ENCODE data around the gene COL24A1.

The COL24A1 gene

DNA sequence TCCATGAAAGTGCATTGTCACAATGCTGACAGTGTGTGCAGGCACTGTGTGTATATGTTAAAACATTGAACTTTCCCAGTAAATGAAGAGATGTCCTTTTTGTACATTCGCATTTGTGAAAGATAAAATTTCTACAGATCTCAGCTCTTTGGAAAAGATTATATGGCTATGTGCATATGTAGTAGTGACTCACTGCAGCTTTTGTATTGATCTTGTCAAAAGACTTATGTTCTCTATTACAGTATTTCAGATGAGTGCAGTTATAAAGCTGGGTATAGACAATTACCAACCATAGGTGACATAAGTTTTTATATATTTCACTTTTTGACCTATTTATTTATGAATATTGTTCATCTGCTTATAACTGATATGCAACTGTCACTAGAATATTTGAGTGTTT, 212.6 kb downstream of the COL24A1 start:
- ChIA-PET CTCF (interaction anchor here (1.3 kb wide), 1 partner anchor 74 kb away, joined by 3 read pairs; no protein-coding TSS in a partner anchor), POLR2A (no interaction called here)
- DNase-seq, result no peak
- Histone ChIP-seq H3K9me3 (ENCODE audit: control extremely low read depth in 1 of 5, control insufficient read depth in 4 of 5, insufficient read depth in 2 of 5, low read depth in 1 of 5, low read length in 4 of 5) (no peaks in the 10 kb centered on the region), H3K4me1 (ENCODE audit: control extremely low read depth in 1 of 4, control insufficient read depth in 4 of 4, insufficient read depth in 4 of 4, low read length in 3 of 4) (peaks cover 0 to 5% (median 0%) of the 10 kb centered on the region in 4 experiments), H3K36me3 (ENCODE audit: control insufficient read depth in 4 of 4, insufficient read depth in 4 of 4, low read length in 3 of 4) (peaks cover 2 to 12% (median 7%) of the 10 kb centered on the region in 4 experiments), H3K27ac (ENCODE audit: insufficient read depth in 1 of 2, low read depth in 1 of 2, low read length in 2 of 2, poor library complexity in 1 of 2, severe bottlenecking in 2 of 2) (no peak overlapping the region), H3K27me3 (replicated peaks in 2 of 5; ENCODE audit: control insufficient read depth in 4 of 5, insufficient read depth in 5 of 5, low read length in 4 of 5) (no peaks in the 10 kb centered on the region), H3K4me3 (ENCODE audit: control insufficient read depth in 1 of 7, extremely low read depth in 1 of 7, insufficient read depth in 4 of 7, low read depth in 2 of 7, low read length in 6 of 7) (no peak overlapping the region)
- WGBS (ENCODE audit: insufficient coverage), result 100% methylated on average over 1 of the region's 1 CpG

DNA sequence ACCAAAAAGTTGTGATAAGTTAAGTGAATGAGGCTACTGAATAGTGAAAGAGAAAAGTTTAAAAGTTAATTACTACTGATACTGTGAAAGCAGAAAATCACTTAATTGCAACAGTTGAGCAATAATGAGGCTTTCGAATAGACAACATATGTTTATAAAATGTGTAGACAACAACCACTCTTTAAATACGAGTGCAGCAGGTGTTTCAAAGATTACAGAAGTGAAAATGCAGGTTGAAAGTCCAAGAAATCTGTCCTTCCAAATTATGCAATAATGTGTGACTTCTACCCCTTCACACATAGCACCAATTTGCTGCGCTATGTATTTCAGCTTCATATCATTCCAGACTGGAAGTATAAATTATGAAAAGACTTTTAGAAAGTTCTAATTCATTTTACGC, 213.0 kb downstream of the COL24A1 start:
- peaks cover 0 to 16% (median 7%) of the 10 kb centered on the region in 4 experiments for H3K36me3 ChIP-seq (ENCODE audit: control insufficient read depth in 4 of 4, insufficient read depth in 4 of 4, low read length in 3 of 4)

DNA sequence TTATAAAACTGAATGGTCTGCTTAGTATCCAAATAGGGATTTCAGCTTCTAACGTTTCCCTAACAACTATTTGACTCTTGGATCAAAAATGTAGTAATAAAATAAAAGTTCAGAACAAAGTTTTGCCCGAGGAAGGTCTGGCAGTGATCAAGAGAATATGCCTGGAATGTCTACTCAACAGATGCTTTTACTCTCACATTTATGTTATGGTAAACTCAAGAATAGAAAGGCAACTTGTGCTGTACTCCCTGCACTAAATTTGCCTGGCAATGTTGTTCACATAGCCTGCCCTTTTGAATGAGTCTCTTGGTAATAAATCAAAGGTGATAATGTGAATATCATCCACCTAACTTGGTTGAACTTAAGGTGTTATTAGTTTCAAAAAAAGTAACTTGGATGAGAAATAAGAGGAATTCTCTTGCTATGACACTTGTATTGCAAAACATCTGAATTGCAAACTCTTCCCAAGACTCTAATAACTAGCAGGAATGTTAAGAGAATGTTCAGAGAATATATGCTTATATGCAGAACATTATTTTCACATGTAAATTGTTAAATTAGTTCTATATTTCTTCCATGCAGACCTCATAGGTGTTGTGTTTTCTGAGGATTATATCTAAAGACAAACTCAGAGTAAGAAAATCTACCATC, 215.8 kb downstream of the COL24A1 start:
- H3K9me3 ChIP-seq (ENCODE audit: control extremely low read depth in 1 of 5, control insufficient read depth in 4 of 5, insufficient read depth in 2 of 5, low read depth in 1 of 5, low read length in 4 of 5), result no peaks in the 10 kb centered on the region
- CTCF ChIA-PET, result interaction anchor here (1.3 kb wide), 1 partner anchor 78 kb away, joined by 3 read pairs; no protein-coding TSS in a partner anchor
- peaks cover 0 to 30% (median 9%) of the 10 kb centered on the region in 4 experiments for H3K36me3 ChIP-seq (ENCODE audit: control insufficient read depth in 4 of 4, insufficient read depth in 4 of 4, low read length in 3 of 4)
- DNase-seq, result no peak
- H3K4me3 ChIP-seq (ENCODE audit: control insufficient read depth in 1 of 7, extremely low read depth in 1 of 7, insufficient read depth in 4 of 7, low read depth in 2 of 7, low read length in 6 of 7), result no peak overlapping the region
- H3K27ac ChIP-seq (ENCODE audit: insufficient read depth in 1 of 2, low read depth in 1 of 2, low read length in 2 of 2, poor library complexity in 1 of 2, severe bottlenecking in 2 of 2), result no peak overlapping the region
- H3K27me3 ChIP-seq (replicated peaks in 2 of 5; ENCODE audit: control insufficient read depth in 4 of 5, insufficient read depth in 5 of 5, low read length in 4 of 5), result no peaks in the 10 kb centered on the region
- H3K4me1 ChIP-seq (ENCODE audit: control extremely low read depth in 1 of 4, control insufficient read depth in 4 of 4, insufficient read depth in 4 of 4, low read length in 3 of 4), result peaks cover 0 to 5% (median 0%) of the 10 kb centered on the region in 4 experiments
- POLR2A ChIA-PET, result no interaction called here
- WGBS (ENCODE audit: insufficient coverage), result no CpG with 5 or more reads among the region's 2 CpGs

More for the DNA sequence above, 213.0 kb downstream of the COL24A1 start:
- H3K4me3 ChIP-seq (ENCODE audit: control insufficient read depth in 1 of 7, extremely low read depth in 1 of 7, insufficient read depth in 4 of 7, low read depth in 2 of 7, low read length in 6 of 7), result no peak overlapping the region
- H3K27ac ChIP-seq (ENCODE audit: insufficient read depth in 1 of 2, low read depth in 1 of 2, low read length in 2 of 2, poor library complexity in 1 of 2, severe bottlenecking in 2 of 2), result no peak overlapping the region
- peaks cover 0 to 5% (median 0%) of the 10 kb centered on the region in 4 experiments for H3K4me1 ChIP-seq (ENCODE audit: control extremely low read depth in 1 of 4, control insufficient read depth in 4 of 4, insufficient read depth in 4 of 4, low read length in 3 of 4)
- POLR2A ChIA-PET, result no interaction called here
- DNase-seq, result no peak
- H3K27me3 ChIP-seq (replicated peaks in 2 of 5; ENCODE audit: control insufficient read depth in 4 of 5, insufficient read depth in 5 of 5, low read length in 4 of 5), result no peaks in the 10 kb centered on the region
- CTCF ChIA-PET, result interaction anchor here (1.3 kb wide), 1 partner anchor 75 kb away, joined by 3 read pairs; no protein-coding TSS in a partner anchor
- no CpG with 5 or more reads among the region's 4 CpGs for WGBS (ENCODE audit: insufficient coverage)
- H3K9me3 ChIP-seq (ENCODE audit: control extremely low read depth in 1 of 5, control insufficient read depth in 4 of 5, insufficient read depth in 2 of 5, low read depth in 1 of 5, low read length in 4 of 5), result no peaks in the 10 kb centered on the region

DNA sequence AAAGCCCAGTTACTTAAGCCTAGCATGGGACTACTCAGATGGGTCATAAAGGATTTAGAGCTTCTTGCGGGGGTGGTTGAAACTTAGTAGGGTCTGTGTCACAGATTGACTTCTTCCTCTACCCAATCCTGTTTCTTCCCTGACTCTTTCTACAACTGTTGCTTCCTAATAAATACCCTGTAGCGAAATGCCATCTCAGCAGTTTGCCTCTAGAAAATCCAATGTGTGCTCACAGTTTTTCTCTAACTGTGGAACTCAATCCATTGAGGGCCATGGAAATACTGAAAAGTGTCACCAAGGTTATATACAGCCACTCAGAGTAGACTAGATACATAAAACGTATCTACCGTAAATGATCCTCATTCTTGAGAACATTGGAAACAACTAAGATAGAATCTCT, 217.7 kb downstream of the COL24A1 start:
- peaks cover 0 to 5% (median 0%) of the 10 kb centered on the region in 4 experiments for H3K4me1 ChIP-seq (ENCODE audit: control extremely low read depth in 1 of 4, control insufficient read depth in 4 of 4, insufficient read depth in 4 of 4, low read length in 3 of 4)
- CTCF ChIA-PET, result no interaction called here
- DNase-seq, result no peak
- H3K27me3 ChIP-seq (replicated peaks in 2 of 5; ENCODE audit: control insufficient read depth in 4 of 5, insufficient read depth in 5 of 5, low read length in 4 of 5), result no peaks in the 10 kb centered on the region
- H3K9me3 ChIP-seq (ENCODE audit: control extremely low read depth in 1 of 5, control insufficient read depth in 4 of 5, insufficient read depth in 2 of 5, low read depth in 1 of 5, low read length in 4 of 5), result no peaks in the 10 kb centered on the region
- WGBS (ENCODE audit: insufficient coverage), result 100% methylated on average over 2 of the region's 4 CpGs
- no peak overlapping the region for H3K4me3 ChIP-seq (ENCODE audit: control insufficient read depth in 1 of 7, extremely low read depth in 1 of 7, insufficient read depth in 4 of 7, low read depth in 2 of 7, low read length in 6 of 7)
- H3K36me3 ChIP-seq (ENCODE audit: control insufficient read depth in 4 of 4, insufficient read depth in 4 of 4, low read length in 3 of 4), result peaks cover 0 to 26% (median 7%) of the 10 kb centered on the region in 4 experiments
- POLR2A ChIA-PET, result no interaction called here
- no peak overlapping the region for H3K27ac ChIP-seq (ENCODE audit: insufficient read depth in 1 of 2, low read depth in 1 of 2, low read length in 2 of 2, poor library complexity in 1 of 2, severe bottlenecking in 2 of 2)

DNA sequence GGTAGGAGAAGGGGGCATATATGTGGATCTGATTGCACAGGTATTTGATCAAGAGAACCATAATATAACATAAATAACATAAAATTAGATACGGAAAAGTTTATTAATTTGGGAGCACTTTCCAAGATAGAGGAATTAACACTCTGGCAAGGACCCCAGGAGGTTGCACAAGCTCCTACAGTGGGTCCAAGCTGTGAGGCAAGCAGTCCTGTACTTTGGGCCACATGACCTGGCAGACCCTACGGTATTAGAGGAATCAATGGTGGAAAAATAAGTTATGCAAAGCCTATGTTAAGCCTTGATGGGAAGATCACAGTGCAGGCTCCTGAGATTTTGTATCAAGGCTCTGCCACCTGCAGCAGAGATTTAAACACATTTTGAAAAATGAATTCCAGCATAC, 220.1 kb downstream of the COL24A1 start:
- ChIA-PET POLR2A (no interaction called here), CTCF (no interaction called here)
- Histone ChIP-seq H3K36me3 (ENCODE audit: control insufficient read depth in 4 of 4, insufficient read depth in 4 of 4, low read length in 3 of 4) (peaks cover 0 to 26% (median 7%) of the 10 kb centered on the region in 4 experiments), H3K4me3 (ENCODE audit: control insufficient read depth in 1 of 7, extremely low read depth in 1 of 7, insufficient read depth in 4 of 7, low read depth in 2 of 7, low read length in 6 of 7) (no peak overlapping the region), H3K27me3 (replicated peaks in 2 of 5; ENCODE audit: control insufficient read depth in 4 of 5, insufficient read depth in 5 of 5, low read length in 4 of 5) (no peaks in the 10 kb centered on the region), H3K9me3 (ENCODE audit: control extremely low read depth in 1 of 5, control insufficient read depth in 4 of 5, insufficient read depth in 2 of 5, low read depth in 1 of 5, low read length in 4 of 5) (no peaks in the 10 kb centered on the region), H3K4me1 (ENCODE audit: control extremely low read depth in 1 of 4, control insufficient read depth in 4 of 4, insufficient read depth in 4 of 4, low read length in 3 of 4) (no peaks in the 10 kb centered on the region), H3K27ac (ENCODE audit: insufficient read depth in 1 of 2, low read depth in 1 of 2, low read length in 2 of 2, poor library complexity in 1 of 2, severe bottlenecking in 2 of 2) (no peak overlapping the region)
- WGBS (ENCODE audit: insufficient coverage), result no CpG with 5 or more reads among the region's 2 CpGs
- DNase-seq, result no peak

DNA sequence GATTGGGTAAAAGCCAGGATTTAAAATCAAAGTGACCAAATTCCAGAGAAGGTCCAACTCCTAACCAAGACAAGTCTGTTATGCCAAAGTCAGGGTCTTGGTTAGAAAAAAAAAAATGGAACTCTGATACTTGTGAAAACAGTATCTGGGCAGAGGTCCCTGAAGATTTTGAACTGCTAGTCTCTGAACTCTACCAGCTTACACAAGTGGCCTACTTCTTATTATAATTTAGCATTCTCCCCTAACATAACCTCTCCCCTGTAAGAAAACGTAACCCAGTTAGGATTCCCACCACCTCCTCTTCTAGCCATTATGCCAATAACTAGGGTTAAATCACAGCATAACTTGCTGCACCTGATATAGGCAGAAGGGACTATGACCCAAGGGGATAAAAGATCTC, 220.5 kb downstream of the COL24A1 start:
- CTCF ChIA-PET, result no interaction called here
- Histone ChIP-seq H3K36me3 (ENCODE audit: control insufficient read depth in 4 of 4, insufficient read depth in 4 of 4, low read length in 3 of 4) (peaks cover 0 to 26% (median 7%) of the 10 kb centered on the region in 4 experiments), H3K27ac (ENCODE audit: insufficient read depth in 1 of 2, low read depth in 1 of 2, low read length in 2 of 2, poor library complexity in 1 of 2, severe bottlenecking in 2 of 2) (no peak overlapping the region), H3K4me1 (ENCODE audit: control extremely low read depth in 1 of 4, control insufficient read depth in 4 of 4, insufficient read depth in 4 of 4, low read length in 3 of 4) (no peaks in the 10 kb centered on the region), H3K9me3 (ENCODE audit: control extremely low read depth in 1 of 5, control insufficient read depth in 4 of 5, insufficient read depth in 2 of 5, low read depth in 1 of 5, low read length in 4 of 5) (no peaks in the 10 kb centered on the region), H3K27me3 (replicated peaks in 2 of 5; ENCODE audit: control insufficient read depth in 4 of 5, insufficient read depth in 5 of 5, low read length in 4 of 5) (no peaks in the 10 kb centered on the region), H3K4me3 (ENCODE audit: control insufficient read depth in 1 of 7, extremely low read depth in 1 of 7, insufficient read depth in 4 of 7, low read depth in 2 of 7, low read length in 6 of 7) (no peak overlapping the region)
- no CpG with 5 or more reads among the region's 1 CpG for WGBS (ENCODE audit: insufficient coverage)
- no peak for DNase-seq
- POLR2A ChIA-PET, result no interaction called here

DNA sequence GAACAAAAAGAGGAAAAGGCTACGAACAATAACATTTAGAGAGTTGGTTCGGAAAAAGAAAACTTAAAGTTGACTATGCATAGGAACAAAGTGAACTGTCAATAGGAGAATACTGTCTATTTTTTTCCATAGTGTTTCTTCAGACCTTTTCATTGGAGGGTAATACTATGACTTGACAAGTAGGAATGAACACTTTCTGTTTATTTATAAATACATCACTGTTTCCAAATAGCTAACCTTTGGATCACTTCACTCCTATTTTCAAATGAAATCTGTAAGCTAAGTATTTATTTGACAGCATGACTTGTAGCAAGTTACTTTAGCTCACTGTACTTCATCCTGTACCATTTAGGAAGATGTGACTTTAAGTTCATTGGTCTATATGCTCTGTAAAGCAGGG, 221.3 kb downstream of the COL24A1 start:
- H3K9me3 ChIP-seq (ENCODE audit: control extremely low read depth in 1 of 5, control insufficient read depth in 4 of 5, insufficient read depth in 2 of 5, low read depth in 1 of 5, low read length in 4 of 5), result no peaks in the 10 kb centered on the region
- POLR2A ChIA-PET, result no interaction called here
- no peak for DNase-seq
- H3K27me3 ChIP-seq (replicated peaks in 2 of 5; ENCODE audit: control insufficient read depth in 4 of 5, insufficient read depth in 5 of 5, low read length in 4 of 5), result no peaks in the 10 kb centered on the region
- no CpG with 5 or more reads among the region's 2 CpGs for WGBS (ENCODE audit: insufficient coverage)
- no peak overlapping the region for H3K27ac ChIP-seq (ENCODE audit: insufficient read depth in 1 of 2, low read depth in 1 of 2, low read length in 2 of 2, poor library complexity in 1 of 2, severe bottlenecking in 2 of 2)
- CTCF ChIA-PET, result no interaction called here
- H3K4me1 ChIP-seq (ENCODE audit: control extremely low read depth in 1 of 4, control insufficient read depth in 4 of 4, insufficient read depth in 4 of 4, low read length in 3 of 4), result no peaks in the 10 kb centered on the region
- H3K4me3 ChIP-seq (ENCODE audit: control insufficient read depth in 1 of 7, extremely low read depth in 1 of 7, insufficient read depth in 4 of 7, low read depth in 2 of 7, low read length in 6 of 7), result no peak overlapping the region
- H3K36me3 ChIP-seq (ENCODE audit: control insufficient read depth in 4 of 4, insufficient read depth in 4 of 4, low read length in 3 of 4), result peaks cover 0 to 26% (median 7%) of the 10 kb centered on the region in 4 experiments

Measured in common myeloid progenitor, CD34-positive (primary cell).